ENCODE data around the gene RBM12. TPM values are rescaled to one million over a fixed set of nuclear protein-coding genes. Genes with fewer than 3 reads are reported as not detected.

The RBM12 gene
- total and polyA plus RNA-seq, 2 of the 8 experiments (the other 6 are each of a cell fraction or from before 2014, with no cell fraction given), result 187 to 214 TPM

DNA sequence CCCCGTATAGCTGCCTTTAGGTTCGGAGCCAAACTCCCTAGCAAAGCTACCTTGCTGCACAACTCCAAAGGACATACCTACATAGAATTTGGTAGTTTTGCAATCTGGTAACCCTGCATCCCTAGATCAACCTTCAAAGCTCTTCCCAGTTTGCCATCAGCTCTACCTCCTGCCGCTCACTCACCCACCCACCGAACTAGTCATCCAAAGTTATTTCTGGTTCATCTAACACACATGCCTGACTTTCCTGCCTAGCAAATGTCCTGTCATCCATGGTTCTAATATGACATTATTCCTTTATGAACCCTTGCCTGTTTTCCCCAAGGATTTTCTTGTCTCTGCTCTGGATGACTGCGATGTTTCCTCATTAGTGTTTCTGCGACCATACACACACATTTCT lies 27.4 kb downstream of the RBM12 start:
- H2BK20ac ChIP-seq (ENCODE audit: low read length), result no peak overlapping the region
- no peaks in the 10 kb centered on the region for H3K23me2 ChIP-seq (ENCODE audit: low read depth, low read length)
- no peak overlapping the region for H2BK15ac ChIP-seq (ENCODE audit: low read length)
- WGBS, 2 experiments (ENCODE audit: extremely low coverage in 1 of 2, insufficient coverage in 1 of 2, insufficient read length in 1 of 2, insufficient replicate concordance in 2 of 2, low coverage in 1 of 2, low lambda C conversion rate in 2 of 2, missing lambda C conversion rate in 1 of 2), result 91% methylated on average over 6 of the region's 6 CpGs; no CpG with 5 or more reads in 1 of the 2 experiments
- no peak overlapping the region for H3K23ac ChIP-seq (ENCODE audit: insufficient read length)
- H2AK5ac ChIP-seq (ENCODE audit: low read depth, low read length), result no peak overlapping the region
- H3K4me3 ChIP-seq (ENCODE audit: extremely low read depth in 1 of 4, insufficient read depth in 2 of 4, low read depth in 3 of 4, low read length in 4 of 4), result no peak overlapping the region
- H3K9me3 ChIP-seq (ENCODE audit: insufficient read depth in 2 of 2, low read depth in 1 of 2, low read length in 1 of 2), result no peaks in the 10 kb centered on the region
- H4K8ac ChIP-seq (ENCODE audit: extremely low read depth, insufficient read depth, low read length), result no peak overlapping the region
- H3K56ac ChIP-seq (replicated peaks; ENCODE audit: insufficient read length, low read depth, low read length), result no peak overlapping the region
- H3K27ac ChIP-seq (ENCODE audit: low read depth, low read length), result no peak overlapping the region
- H3K14ac ChIP-seq (ENCODE audit: insufficient read length), result no peak overlapping the region
- no peak overlapping the region for H2AFZ ChIP-seq (ENCODE audit: low read length)
- no peak overlapping the region for H4K5ac ChIP-seq (ENCODE audit: insufficient read length, low read depth, low read length)
- DNase-seq (ENCODE audit: low read depth in 1 of 2, low spot score in 2 of 2), result no peak
- H3K27me3 ChIP-seq (replicated peaks in 1 of 4; ENCODE audit: control insufficient read depth in 3 of 4, extremely low read depth in 1 of 4, insufficient read depth in 3 of 4, low read length in 3 of 4), result no peaks in the 10 kb centered on the region
- peaks cover 28% of the 10 kb centered on the region for H3K79me1 ChIP-seq (ENCODE audit: low read depth, low read length)
- H3K36me3 ChIP-seq (ENCODE audit: control insufficient read depth in 2 of 4, insufficient read depth in 4 of 4, low read length in 3 of 4), result peaks cover 0 to 5% (median under 1%) of the 10 kb centered on the region in 4 experiments; a peak in 3 of 8 replicates
- peaks cover 0 to 9% (median 2%) of the 10 kb centered on the region in 4 experiments; a peak in 4 of 7 replicates for H3K4me1 ChIP-seq (replicated peaks in 1 of 4; ENCODE audit: control insufficient read depth in 3 of 4, insufficient read depth in 4 of 4, low read length in 3 of 4)
- no peak overlapping the region for H2BK120ac ChIP-seq (replicated peaks; ENCODE audit: low read depth, low read length)
- H3K4me2 ChIP-seq (ENCODE audit: insufficient read depth in 1 of 2, low read depth in 2 of 2, low read length in 2 of 2), result no peak overlapping the region
- CTCF ChIA-PET (ENCODE audit: partially characterized antibody), result interaction anchor here (1.4 to 6.4 kb wide), 2 partner anchors 18 to 125 kb away, joined by 6 to 37 read pairs; no protein-coding TSS in a partner anchor
- POLR2A ChIA-PET (ENCODE audit: partially characterized antibody), result interaction anchor here (0.7 to 2.7 kb wide), 9 partner anchors 10 to 102 kb away, joined by 3 to 11 read pairs (median 4); partner anchors contain the start of gene SPAG4
- no peak for FAIRE-seq
- no peak overlapping the region for H2BK12ac ChIP-seq (ENCODE audit: low read depth, low read length)
- TF ChIP-seq CHD2 (IDR thresholded peaks at IDR 0.05; ENCODE audit: low read length) (no peak), SRF (IDR thresholded peaks at IDR 0.05; ENCODE audit: low read depth, low read length) (no peak)
- TF ChIP-seq, protein P1, sequence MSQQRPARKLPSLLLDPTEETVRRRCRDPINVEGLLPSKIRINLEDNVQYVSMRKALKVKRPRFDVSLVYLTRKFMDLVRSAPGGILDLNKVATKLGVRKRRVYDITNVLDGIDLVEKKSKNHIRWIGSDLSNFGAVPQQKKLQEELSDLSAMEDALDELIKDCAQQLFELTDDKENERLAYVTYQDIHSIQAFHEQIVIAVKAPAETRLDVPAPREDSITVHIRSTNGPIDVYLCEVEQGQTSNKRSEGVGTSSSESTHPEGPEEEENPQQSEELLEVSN (IDR thresholded peaks at IDR 0.05), result no peak
- no peak overlapping the region for H3K18ac ChIP-seq (ENCODE audit: extremely low read depth, low read length)
- H3K9ac ChIP-seq (replicated peaks in 1 of 4; ENCODE audit: extremely low read depth in 1 of 4, low read depth in 3 of 4, low read length in 3 of 4), result no peak overlapping the region
- peaks cover 2 to 78% of the 10 kb centered on the region in 2 experiments; a peak in 3 of 4 replicates for H3K79me2 ChIP-seq (ENCODE audit: control insufficient read depth in 1 of 2, insufficient read depth in 2 of 2, low read length in 2 of 2)
- H2BK5ac ChIP-seq (ENCODE audit: low read depth, low read length), result no peak overlapping the region
- H4K20me1 ChIP-seq (replicated peaks in 1 of 2; ENCODE audit: control insufficient read depth in 1 of 2, insufficient read depth in 2 of 2, low read length in 2 of 2), result peaks cover 13 to 30% of the 10 kb centered on the region in 2 experiments
- no peak overlapping the region for H4K91ac ChIP-seq (replicated peaks; ENCODE audit: insufficient read length, low read length)
- H3K4ac ChIP-seq (replicated peaks; ENCODE audit: insufficient read length, low read depth, low read length), result no peak overlapping the region
